ENCODE results near the gene TPM1.

Gene TPM1

DNA sequence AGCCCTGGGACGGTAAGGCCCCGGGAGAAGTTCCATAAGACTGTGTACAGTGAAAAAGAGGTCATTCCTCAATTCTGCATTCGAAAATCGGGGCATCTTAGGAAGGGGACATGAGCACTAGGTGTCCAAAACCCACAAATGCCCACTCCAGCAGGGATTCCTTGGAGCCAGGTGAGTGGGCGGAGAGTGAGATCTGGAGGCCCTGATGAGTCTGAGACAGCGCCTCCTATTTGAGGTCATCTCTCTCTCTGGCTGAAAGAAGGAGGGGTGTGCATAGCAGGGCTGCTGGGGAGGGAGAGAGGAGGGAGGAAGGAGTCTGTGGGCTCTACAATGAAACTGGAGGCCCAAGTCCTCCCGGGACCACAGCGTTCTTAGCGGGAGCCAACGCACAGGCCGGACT, 41.0 kb downstream of the TPM1 start:
- no peak for TF ChIP-seq CTCF (IDR thresholded peaks at IDR 0.05)

DNA sequence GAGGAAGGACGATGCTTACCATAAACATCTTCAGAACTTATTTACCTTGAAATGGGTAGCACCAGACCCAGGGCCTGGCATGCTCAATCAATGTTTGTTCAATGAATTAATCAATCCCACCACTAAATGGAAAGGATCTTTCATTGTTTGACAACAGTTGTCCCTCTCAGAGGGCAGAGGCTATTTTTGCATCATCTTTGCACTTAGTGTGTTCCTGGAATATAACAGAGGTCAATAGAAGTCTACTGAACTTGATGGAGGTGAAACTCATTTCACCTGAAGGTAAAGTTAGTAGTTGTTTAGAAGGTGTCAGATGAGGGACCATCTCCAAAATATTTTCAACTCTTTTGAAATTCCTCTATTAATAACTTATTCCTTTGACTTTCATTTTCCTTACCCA, 42.3 kb downstream of the TPM1 start:
- no peak for TF ChIP-seq CTCF (IDR thresholded peaks at IDR 0.05)

DNA sequence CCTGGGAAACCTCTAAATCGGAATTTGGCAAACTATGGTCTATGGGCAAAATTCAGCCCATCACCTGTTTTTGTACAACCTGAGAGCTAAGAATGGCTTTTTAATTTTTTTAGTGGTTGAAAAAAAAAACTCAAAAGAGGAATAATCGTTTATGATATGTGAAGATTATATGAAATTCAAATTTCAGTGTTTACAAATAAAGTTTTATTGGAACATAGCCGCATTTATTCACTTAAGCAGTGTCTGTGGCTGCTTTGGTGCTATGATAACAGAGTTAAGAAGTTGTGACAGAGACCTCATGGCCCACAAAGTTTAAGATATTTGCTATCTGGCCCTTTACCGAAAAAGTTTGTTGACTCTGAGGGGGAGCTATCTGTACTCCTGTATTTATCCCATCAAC, 42.7 kb downstream of the TPM1 start:
- TF ChIP-seq CTCF (IDR thresholded peaks at IDR 0.05): no peak

DNA sequence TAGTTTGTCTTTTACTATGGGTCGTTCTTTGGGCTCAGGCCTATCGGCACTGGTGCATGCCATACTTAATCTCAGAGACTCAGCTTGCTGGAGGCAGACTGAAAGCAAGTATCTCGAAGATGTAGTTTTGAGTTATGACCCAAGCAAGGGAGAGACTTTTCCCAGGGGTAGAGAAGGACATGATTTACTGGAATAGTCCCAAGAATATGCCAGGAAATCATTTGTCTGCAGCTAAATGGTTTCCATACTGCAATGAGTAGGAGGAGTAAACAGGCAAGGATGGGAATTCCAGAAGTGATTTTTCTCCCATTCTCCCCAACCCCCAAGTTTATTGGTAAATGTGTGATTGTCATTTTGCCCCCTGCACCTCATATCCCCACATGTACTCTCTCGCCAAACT, 43.7 kb downstream of the TPM1 start:
- no peak for TF ChIP-seq CTCF (IDR thresholded peaks at IDR 0.05)

DNA sequence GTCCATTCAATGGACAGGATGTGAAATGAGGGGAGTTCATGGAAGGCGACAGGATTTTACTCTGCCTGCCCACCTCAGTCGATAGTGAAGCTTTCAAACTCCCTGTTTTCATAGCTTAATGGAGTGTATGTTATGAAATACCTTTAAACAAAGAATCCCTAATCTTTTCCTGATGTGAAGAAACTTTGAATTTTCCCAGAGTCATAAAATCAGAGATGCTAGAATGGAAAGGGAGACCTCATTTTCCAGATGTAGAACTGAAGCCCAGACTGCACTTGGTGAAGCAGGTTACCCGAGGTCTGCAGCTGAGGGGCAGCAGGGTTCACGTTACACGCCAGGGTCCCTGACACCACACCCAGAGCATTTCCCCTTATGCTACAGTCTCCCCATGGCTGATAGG, 44.4 kb downstream of the TPM1 start:
- TF ChIP-seq CTCF (IDR thresholded peaks at IDR 0.05): no peak

GRCh38 chr15:63088533-63089245, 46.1 kb downstream of the TPM1 start:
- no peak for TF ChIP-seq CTCF (IDR thresholded peaks at IDR 0.05)

- no peak for TF ChIP-seq CTCF (IDR thresholded peaks at IDR 0.05)
These were observed 46.9 kb downstream of the TPM1 start for GRCh38 chr15:63089260-63090043.

All from LNCAP (cell line).